Heart left ventricle (tissue), 16 donors: ENCODE results near the gene FAM53A. TPM values are rescaled to one million over a fixed set of nuclear protein-coding genes. Genes with fewer than 3 reads are reported as not detected.

ENCODE experiments used
- ATAC-seq, 4 donors: fragments of 200-7000 bp; cut with Tn5 transposase; one replicate each; pipeline ENCODE4 v1.9.1; 2020 to 2022; ENCODE audit warnings: moderate library complexity in 4 of 4, mild to moderate bottlenecking in 3 of 4, moderate number of reproducible peaks in 1 of 4
- DNase-seq, 5 donors: peaks; one replicate each; pipeline ENCODE4 v3.0.0-alpha.2; 2020
- H3K27ac ChIP-seq, 12 donors: fragments of 200-600 bp; sonication (generic) in 4 of 12; one replicate each; pipeline versions ENCODE4 v1.5.0 to v1.8.0; 2016 to 2022; ENCODE audit warnings: mild to moderate bottlenecking in 2 of 12
- H3K27me3 ChIP-seq, 9 donors: fragments of 200-600 bp; sonication (generic) in 2 of 9; one replicate each; pipeline versions ENCODE4 v1.5.1 to v1.8.0; 2016 to 2022; ENCODE audit warnings: mild to moderate bottlenecking in 3 of 9
- H3K36me3 ChIP-seq, 9 donors: fragments of 200-600 bp; sonication (generic) in 2 of 9; one replicate each; pipeline versions ENCODE4 v1.5.0 to v1.8.0; 2018 to 2022; ENCODE audit warnings: mild to moderate bottlenecking in 2 of 9
- H3K4me1 ChIP-seq, 12 donors: fragments of 200-600 bp; sonication (generic) in 4 of 12; one replicate each; pipeline versions ENCODE4 v1.5.0 to v1.8.0; 2016 to 2022; ENCODE audit warnings: mild to moderate bottlenecking in 3 of 12
- H3K4me3 ChIP-seq, 12 donors: fragments of 200-600 bp; sonication (generic) in 4 of 12; one replicate each; pipeline versions ENCODE4 v1.5.0 to v1.8.0; 2017 to 2022; ENCODE audit warnings: mild to moderate bottlenecking in 9 of 12, moderate library complexity in 4 of 12
- H3K9me3 ChIP-seq, 12 donors: fragments of 200-600 bp; sonication (generic) in 4 of 12; one replicate each; pipeline versions ENCODE4 v1.5.0 to v1.8.0; 2016 to 2022; ENCODE audit warnings: mild to moderate bottlenecking in 1 of 12
- POLR2A ChIP-seq, 2 donors: fragments of 450-650 bp; IDR thresholded peaks; one replicate each; pipeline ENCODE4 v1.6.1; 2017; ENCODE audit warnings: antibody characterized with exemption in 2 of 2, mild to moderate bottlenecking in 2 of 2, moderate library complexity in 2 of 2
- WGBS, 4 donors: extraction: QIAGEN DNeasy Blood & Tissue Kit in 2 of 4; methylation state at CpG; one replicate each; pipeline versions ENCODE4 v1.1.5 to v1.1.7; 2013 to 2018; 5-methylcytosine and 5-hydroxymethylcytosine counted together
- intact Hi-C, 10 donors: fragments of 100-400 bp; cut with DNase I; formaldehyde crosslinking; loops; one replicate each; pipeline versions ENCODE4 v1.11.1 to v1.14.2; 2022
- polyA plus RNA-seq, 2 donors: library from polyadenylated mRNA; stranded (reverse); fragments of 200-250 nt; gene quantifications; one replicate each; pipeline ENCODE4 v1.2.3, GENCODE V29; 2013
- total RNA-seq, 9 donors: library from RNA; depleted of rRNA in 2 of 9; stranded (reverse); fragments of >200 nt in 2 of 9; fragmentation: NEBNext Ultra II Directional in 3 of 9; extraction: Animal tissue kit (Norgen Biotek cat#: 25700) in 3 of 9; gene quantifications; one replicate each; pipeline versions ENCODE4 v1.1.0 to v1.2.4, GENCODE V29; 2016 to 2023
- TF ChIP-seq, protein P1 (sequence below), 12 donors: fragments of 200-600 bp; sonication (generic) in 4 of 12; IDR thresholded peaks; one replicate each; pipeline versions ENCODE4 v1.5.0 to v1.8.0; 2018 to 2022; ENCODE audit warnings: antibody characterized with exemption in 12 of 12, mild to moderate bottlenecking in 5 of 12
- donor health status: ischemic (EF 13 %, LVEDD 7.1; RV severe dilation, severe dysfunction).
- donor health status: healthy with polysubstance abuse.
- donor health status: DM: no; HTN: yes; CAD: no.
- donor health status: DM: no; HTN: no; CAD: no.
- donor health status: ischemic (EF 25% LVEDD 6.9; RV normal size, moderate dysfunction).
- donor health status: ischemic (EF 25% LVEDD 5.7; RV mildly dilated, moderate dysfunction).
- donor health status: healthy.
- donor health status: DM: yes; HTN: yes; CAD: no.
- donor health status: ischemic (EF 35%, LVEDD 5.7; RV mildly dilated, moderate dysfunction).
- donor health status: nonischemic (EF 11% LVEDD 7.7; RV severe dilation, severe dysfunction).
- donor health status: DM: yes; HTN: yes; CAD: no.
- donor health status: PGD.
- donor health status: ischemic (EF 29% LVEDD 5.4; RV normal size, mild dysfunction).
- donor health status: nonischemic (EF 23%, LVEDD 6.1; RV moderate dilation, normal function).

The FAM53A gene
- total and polyA plus RNA-seq, 11 donors: 0.42 to 2.3 (median 0.99) TPM

DNA sequence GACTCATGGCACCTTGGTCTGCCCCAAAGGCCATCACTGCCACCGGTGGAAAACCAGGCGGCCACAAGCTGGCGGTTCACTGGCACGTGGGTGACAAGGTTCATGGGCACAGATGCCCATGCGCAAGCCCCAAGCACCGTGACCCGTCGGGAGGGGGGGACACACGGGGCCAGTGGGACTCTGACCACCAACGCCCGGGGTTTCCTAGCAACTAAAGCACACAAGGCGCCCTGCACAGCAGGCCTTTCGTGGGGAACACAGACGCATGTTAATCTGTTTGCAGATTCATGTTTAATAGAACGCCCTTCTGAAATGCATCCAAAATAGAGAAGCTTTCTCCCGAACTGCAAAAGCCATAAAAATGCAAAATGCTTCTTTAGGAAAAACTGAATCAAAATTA, 43.9 kb downstream of the FAM53A start:
- Histone ChIP-seq H3K27ac (no peak overlapping the region), H3K4me3 (no peak overlapping the region), H3K4me1 (peaks cover 0 to 7% (median under 1%) of the 10 kb centered on the region in 12 donors), H3K9me3 (peaks cover 0 to 6% (median 0%) of the 10 kb centered on the region in 12 donors), H3K27me3 (no peaks in the 10 kb centered on the region), H3K36me3 (no peaks in the 10 kb centered on the region)
- TF ChIP-seq, protein P1, sequence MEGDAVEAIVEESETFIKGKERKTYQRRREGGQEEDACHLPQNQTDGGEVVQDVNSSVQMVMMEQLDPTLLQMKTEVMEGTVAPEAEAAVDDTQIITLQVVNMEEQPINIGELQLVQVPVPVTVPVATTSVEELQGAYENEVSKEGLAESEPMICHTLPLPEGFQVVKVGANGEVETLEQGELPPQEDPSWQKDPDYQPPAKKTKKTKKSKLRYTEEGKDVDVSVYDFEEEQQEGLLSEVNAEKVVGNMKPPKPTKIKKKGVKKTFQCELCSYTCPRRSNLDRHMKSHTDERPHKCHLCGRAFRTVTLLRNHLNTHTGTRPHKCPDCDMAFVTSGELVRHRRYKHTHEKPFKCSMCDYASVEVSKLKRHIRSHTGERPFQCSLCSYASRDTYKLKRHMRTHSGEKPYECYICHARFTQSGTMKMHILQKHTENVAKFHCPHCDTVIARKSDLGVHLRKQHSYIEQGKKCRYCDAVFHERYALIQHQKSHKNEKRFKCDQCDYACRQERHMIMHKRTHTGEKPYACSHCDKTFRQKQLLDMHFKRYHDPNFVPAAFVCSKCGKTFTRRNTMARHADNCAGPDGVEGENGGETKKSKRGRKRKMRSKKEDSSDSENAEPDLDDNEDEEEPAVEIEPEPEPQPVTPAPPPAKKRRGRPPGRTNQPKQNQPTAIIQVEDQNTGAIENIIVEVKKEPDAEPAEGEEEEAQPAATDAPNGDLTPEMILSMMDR (IDR thresholded peaks at IDR 0.05): no peak
- TF ChIP-seq POLR2A (IDR thresholded peaks at IDR 0.05): no peak
- no peak for ATAC-seq
- 88 to 90% (median 89%) methylated on average over 16 of the region's 16 CpGs for WGBS, 4 donors
- intact Hi-C loops: no loop called here
- DNase-seq: peak in 2 of 5 donors; percentile 5 to 44

DNA sequence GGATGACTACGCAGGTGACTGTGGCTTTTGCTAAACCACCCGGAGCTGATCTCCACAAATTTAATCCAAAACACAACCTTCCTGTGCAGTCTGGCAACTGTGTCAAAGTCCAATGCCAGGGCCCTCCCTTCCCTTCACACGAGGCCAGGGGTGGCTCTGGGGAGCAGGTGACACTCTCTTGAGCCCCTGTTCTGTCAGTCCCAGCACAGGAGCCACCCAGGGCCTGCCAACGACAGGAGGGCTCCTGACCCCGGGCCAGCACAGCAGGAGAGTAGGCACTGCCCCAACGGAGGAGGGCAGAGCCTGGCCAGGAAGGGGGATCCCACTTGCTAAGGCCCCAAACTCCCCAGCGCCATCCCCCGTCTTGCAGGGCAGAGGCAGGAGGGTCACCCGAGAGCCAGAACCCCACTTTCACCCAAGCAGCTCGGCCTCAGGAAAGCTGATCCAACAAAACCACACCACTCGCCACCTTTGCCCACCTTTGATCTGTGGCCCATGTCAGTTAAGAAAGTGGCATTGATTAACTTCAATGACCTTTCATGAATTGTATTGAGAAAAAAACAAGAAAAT, 44.7 kb downstream of the FAM53A start:
- Histone ChIP-seq H3K4me1 (no peaks in the 10 kb centered on the region), H3K36me3 (no peaks in the 10 kb centered on the region), H3K27ac (no peak overlapping the region), H3K9me3 (peaks cover 0 to 12% (median 0%) of the 10 kb centered on the region in 12 donors), H3K27me3 (no peaks in the 10 kb centered on the region), H3K4me3 (no peak overlapping the region)
- 80 to 89% (median 81%) methylated on average over 6 to 11 of the region's 11 CpGs for WGBS, 4 donors
- TF ChIP-seq POLR2A (IDR thresholded peaks at IDR 0.05): no peak
- TF ChIP-seq, protein P1 (IDR thresholded peaks at IDR 0.05): no peak
- no peak for DNase-seq
- no peak for ATAC-seq
- intact Hi-C loops: no loop called here

DNA sequence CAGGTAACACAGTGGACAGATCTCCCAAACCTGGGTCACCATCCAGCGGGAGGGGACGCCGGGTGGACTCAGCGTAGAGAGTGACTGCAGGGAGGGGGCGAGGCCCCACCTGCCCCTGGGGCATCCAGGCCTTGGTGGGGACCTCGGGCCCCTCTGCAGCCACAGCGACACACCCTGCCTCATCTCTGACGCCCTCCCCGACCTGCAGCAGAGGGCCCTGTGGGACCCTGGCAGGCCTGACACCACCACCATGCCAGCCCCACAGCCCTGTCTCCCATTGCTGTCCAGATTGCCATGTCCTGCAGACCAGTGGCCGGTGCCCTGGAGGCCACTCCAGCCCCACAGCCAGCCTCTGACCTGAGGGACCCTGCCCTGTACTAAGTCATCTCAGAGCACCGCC, 45.2 kb downstream of the FAM53A start:
- Histone ChIP-seq H3K36me3 (no peaks in the 10 kb centered on the region), H3K9me3 (peaks cover 0 to 12% (median 0%) of the 10 kb centered on the region in 12 donors), H3K27me3 (no peaks in the 10 kb centered on the region), H3K27ac (no peak overlapping the region), H3K4me1 (no peaks in the 10 kb centered on the region), H3K4me3 (no peak overlapping the region)
- intact Hi-C loops: no loop called here
- ATAC-seq (no peak), DNase-seq (no peak)
- TF ChIP-seq, protein P1 (IDR thresholded peaks at IDR 0.05): no peak
- no peak for TF ChIP-seq POLR2A (IDR thresholded peaks at IDR 0.05)
- WGBS, 4 donors: 86 to 96% (median 91%) methylated on average over 5 to 11 of the region's 11 CpGs

DNA sequence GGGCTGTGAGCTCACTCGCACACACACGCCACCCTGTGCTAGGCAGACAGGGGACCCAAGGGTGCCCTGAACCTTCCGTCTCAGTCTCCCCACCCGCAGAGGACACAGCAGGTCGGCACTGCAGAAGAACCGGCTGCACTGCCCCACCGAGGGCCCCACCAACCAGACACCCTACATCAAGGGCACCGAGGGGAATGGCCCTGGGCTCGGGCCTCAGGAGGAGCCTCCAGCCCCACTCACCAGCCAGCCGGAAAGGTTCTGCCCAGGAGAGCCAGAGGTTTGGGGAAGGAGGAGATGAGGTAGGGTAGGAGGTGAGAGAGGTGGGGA, 45.9 kb downstream of the FAM53A start:
- Histone ChIP-seq H3K9me3 (peaks cover 0 to 12% (median 0%) of the 10 kb centered on the region in 12 donors), H3K27me3 (no peaks in the 10 kb centered on the region), H3K4me3 (no peak overlapping the region), H3K36me3 (no peaks in the 10 kb centered on the region), H3K4me1 (no peaks in the 10 kb centered on the region), H3K27ac (no peak overlapping the region)
- intact Hi-C loops: no loop called here
- no peak for TF ChIP-seq POLR2A (IDR thresholded peaks at IDR 0.05)
- TF ChIP-seq, protein P1 (IDR thresholded peaks at IDR 0.05): no peak
- ATAC-seq: no peak
- no peak for DNase-seq
- WGBS, 4 donors: 83 to 93% (median 90%) methylated on average over 10 of the region's 10 CpGs
